Breast epithelium (tissue), 4 donors: ENCODE results near the gene FSIP1. TPM values are rescaled to one million over a fixed set of nuclear protein-coding genes. Genes with fewer than 3 reads are reported as not detected.

ENCODE experiments used
- DNase-seq, 2 donors: peaks; one replicate each; pipeline ENCODE4 v3.0.0-alpha.2; 2019; ENCODE audit warnings: low spot score in 2 of 2
- H3K27ac ChIP-seq, 2 donors: fragments of 200-600 bp; sonication (generic) in 1 of 2; one replicate each; pipeline ENCODE4 v1.5.1; 2016 to 2019; ENCODE audit warnings: mild to moderate bottlenecking in 1 of 2
- H3K27me3 ChIP-seq, 2 donors: fragments of 200-600 bp; sonication (generic) in 1 of 2; one replicate each; pipeline versions ENCODE4 v1.5.1 to v1.6.0; 2017 to 2019; ENCODE audit warnings: control low read depth in 1 of 2, mild to moderate bottlenecking in 1 of 2
- H3K36me3 ChIP-seq: fragments of 200-600 bp; one replicate; pipeline ENCODE4 v1.5.1; 2019
- H3K4me1 ChIP-seq, 2 donors: fragments of 200-600 bp; sonication (generic); one replicate each; pipeline ENCODE4 v1.5.1; 2016 to 2019; ENCODE audit warnings: control low read depth in 1 of 2
- H3K4me3 ChIP-seq, 3 donors: fragments of 200-600 bp; sonication (generic); 1 replicate in 2 of 3; 2 replicates in 1 of 3; pipeline ENCODE4 v1.5.1; 2016 to 2019; ENCODE audit warnings: mild to moderate bottlenecking in 3 of 3, moderate library complexity in 2 of 3
- H3K9me3 ChIP-seq, 2 donors: fragments of 200-600 bp; sonication (generic) in 1 of 2; one replicate each; pipeline ENCODE4 v1.5.1; 2016 to 2019; ENCODE audit warnings: control low read depth in 1 of 2
- POLR2A ChIP-seq: fragments of 450-650 bp; IDR thresholded peaks from one replicate; pipeline ENCODE4 v1.6.1; 2016; ENCODE audit warnings: antibody characterized with exemption, mild to moderate bottlenecking, moderate library complexity
- POLR2AphosphoS5 ChIP-seq, 3 donors: sonication (generic); formaldehyde crosslinking; IDR thresholded peaks; one replicate each; pipeline ENCODE4 v1.6.1; 2017; ENCODE audit warnings: antibody characterized with exemption in 3 of 3
- intact Hi-C: fragments of 100-400 bp; cut with DNase I; formaldehyde crosslinking; loops from one replicate; pipeline ENCODE4 v1.15.1; 2023; ENCODE audit warnings: low total_unique reads
- total RNA-seq, 3 donors: library from RNA; depleted of rRNA; stranded (reverse); fragments of >200 nt; gene quantifications; one replicate each; pipeline ENCODE4 v1.1.0, GENCODE V29; 2016
- TF ChIP-seq, protein P1 (sequence below), 3 donors: fragments of 450-650 bp; IDR thresholded peaks; one replicate each; pipeline ENCODE4 v1.5.1; 2016 to 2017; ENCODE audit warnings: antibody characterized with exemption in 3 of 3, mild to moderate bottlenecking in 3 of 3, moderate library complexity in 3 of 3

The FSIP1 gene
- total RNA-seq, 3 donors from 2014 or later: 0.32 to 23.3 (median 16.2) TPM

DNA sequence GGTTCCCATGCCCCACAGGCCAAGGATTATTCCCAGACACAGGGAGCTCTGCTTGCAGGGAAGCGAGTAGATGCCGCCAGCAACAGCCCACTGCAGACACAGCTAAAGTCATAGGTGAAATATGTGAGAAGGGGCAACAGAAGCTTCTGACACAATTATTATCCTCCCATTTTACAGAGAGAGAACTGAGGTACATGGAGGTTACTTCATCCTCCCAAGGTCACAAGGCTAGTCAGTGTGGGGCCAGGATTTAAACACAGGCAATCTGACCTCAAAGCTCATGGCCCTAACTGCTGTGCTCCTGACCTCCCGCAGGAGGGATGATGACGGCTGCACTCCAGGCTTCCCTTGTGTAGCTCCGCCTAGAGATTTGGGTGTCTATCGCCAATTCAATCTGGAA is 15.7 kb upstream of the FSIP1 start:
- Histone ChIP-seq H3K36me3 (no peaks in the 10 kb centered on the region), H3K4me1 (no peaks in the 10 kb centered on the region), H3K9me3 (no peaks in the 10 kb centered on the region), H3K27me3 (no peaks in the 10 kb centered on the region), H3K4me3 (no peak overlapping the region), H3K27ac (no peak overlapping the region)
- intact Hi-C loops: loop anchor here (10.0 kb wide), 1 partner anchor 76 kb away; no protein-coding TSS in a partner anchor
- no peak for DNase-seq
- TF ChIP-seq POLR2AphosphoS5 (IDR thresholded peaks at IDR 0.05): no peak
- TF ChIP-seq, protein P1, sequence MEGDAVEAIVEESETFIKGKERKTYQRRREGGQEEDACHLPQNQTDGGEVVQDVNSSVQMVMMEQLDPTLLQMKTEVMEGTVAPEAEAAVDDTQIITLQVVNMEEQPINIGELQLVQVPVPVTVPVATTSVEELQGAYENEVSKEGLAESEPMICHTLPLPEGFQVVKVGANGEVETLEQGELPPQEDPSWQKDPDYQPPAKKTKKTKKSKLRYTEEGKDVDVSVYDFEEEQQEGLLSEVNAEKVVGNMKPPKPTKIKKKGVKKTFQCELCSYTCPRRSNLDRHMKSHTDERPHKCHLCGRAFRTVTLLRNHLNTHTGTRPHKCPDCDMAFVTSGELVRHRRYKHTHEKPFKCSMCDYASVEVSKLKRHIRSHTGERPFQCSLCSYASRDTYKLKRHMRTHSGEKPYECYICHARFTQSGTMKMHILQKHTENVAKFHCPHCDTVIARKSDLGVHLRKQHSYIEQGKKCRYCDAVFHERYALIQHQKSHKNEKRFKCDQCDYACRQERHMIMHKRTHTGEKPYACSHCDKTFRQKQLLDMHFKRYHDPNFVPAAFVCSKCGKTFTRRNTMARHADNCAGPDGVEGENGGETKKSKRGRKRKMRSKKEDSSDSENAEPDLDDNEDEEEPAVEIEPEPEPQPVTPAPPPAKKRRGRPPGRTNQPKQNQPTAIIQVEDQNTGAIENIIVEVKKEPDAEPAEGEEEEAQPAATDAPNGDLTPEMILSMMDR (IDR thresholded peaks at IDR 0.05): no peak
- no peak for TF ChIP-seq POLR2A

DNA sequence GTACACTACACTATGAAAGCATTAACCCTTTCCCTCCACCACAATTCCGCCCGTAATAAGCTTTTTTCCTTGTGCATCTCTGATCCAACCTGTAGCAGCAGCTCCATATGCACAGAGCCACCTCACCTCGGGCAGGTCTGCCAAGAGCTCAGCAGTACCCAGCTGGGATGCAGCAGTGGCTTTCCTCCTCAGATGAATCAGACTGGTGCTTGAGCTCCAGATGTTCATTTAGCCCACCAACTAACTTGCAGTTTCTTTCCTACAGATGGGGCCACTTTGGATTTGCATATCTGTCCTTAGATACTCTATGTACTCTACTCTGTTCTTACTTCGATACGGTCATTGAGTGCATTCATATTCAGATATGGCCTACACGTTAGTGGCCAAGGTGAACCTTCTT is 14.8 kb upstream of the FSIP1 start:
- no peak for DNase-seq
- Histone ChIP-seq H3K9me3 (no peaks in the 10 kb centered on the region), H3K36me3 (no peaks in the 10 kb centered on the region), H3K4me3 (no peak overlapping the region), H3K27me3 (no peaks in the 10 kb centered on the region), H3K4me1 (no peaks in the 10 kb centered on the region), H3K27ac (no peak overlapping the region)
- TF ChIP-seq POLR2AphosphoS5 (IDR thresholded peaks at IDR 0.05): no peak
- TF ChIP-seq, protein P1 (IDR thresholded peaks at IDR 0.05): no peak
- no peak for TF ChIP-seq POLR2A
- intact Hi-C loops: loop anchor here (10.0 kb wide), 1 partner anchor 77 kb away; no protein-coding TSS in a partner anchor

DNA sequence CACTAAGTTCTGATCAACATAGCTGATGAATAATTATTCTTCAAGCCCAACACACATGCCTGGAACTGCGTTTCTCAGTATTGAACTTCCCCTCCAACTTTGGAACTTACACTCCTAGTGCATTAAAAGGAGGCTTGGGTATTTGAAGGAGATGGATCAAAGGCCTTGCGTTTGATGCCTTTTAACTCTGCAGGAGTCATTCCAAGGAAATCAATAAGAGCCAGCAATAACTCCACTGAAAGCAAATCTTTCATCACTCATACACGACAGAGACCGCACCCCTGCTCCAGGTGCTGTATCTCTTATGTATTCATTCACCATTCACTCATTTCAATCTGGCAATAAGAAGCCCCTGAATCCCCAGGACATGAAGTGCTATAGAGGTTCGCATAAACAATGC is 14.0 kb upstream of the FSIP1 start:
- intact Hi-C loops: loop anchor here (10.0 kb wide), 1 partner anchor 78 kb away; no protein-coding TSS in a partner anchor
- DNase-seq: no peak
- Histone ChIP-seq H3K36me3 (no peaks in the 10 kb centered on the region), H3K4me1 (no peaks in the 10 kb centered on the region), H3K27me3 (no peaks in the 10 kb centered on the region), H3K9me3 (no peaks in the 10 kb centered on the region), H3K4me3 (no peak overlapping the region), H3K27ac (no peak overlapping the region)
- no peak for TF ChIP-seq POLR2A
- no peak for TF ChIP-seq POLR2AphosphoS5 (IDR thresholded peaks at IDR 0.05)
- TF ChIP-seq, protein P1 (IDR thresholded peaks at IDR 0.05): no peak

DNA sequence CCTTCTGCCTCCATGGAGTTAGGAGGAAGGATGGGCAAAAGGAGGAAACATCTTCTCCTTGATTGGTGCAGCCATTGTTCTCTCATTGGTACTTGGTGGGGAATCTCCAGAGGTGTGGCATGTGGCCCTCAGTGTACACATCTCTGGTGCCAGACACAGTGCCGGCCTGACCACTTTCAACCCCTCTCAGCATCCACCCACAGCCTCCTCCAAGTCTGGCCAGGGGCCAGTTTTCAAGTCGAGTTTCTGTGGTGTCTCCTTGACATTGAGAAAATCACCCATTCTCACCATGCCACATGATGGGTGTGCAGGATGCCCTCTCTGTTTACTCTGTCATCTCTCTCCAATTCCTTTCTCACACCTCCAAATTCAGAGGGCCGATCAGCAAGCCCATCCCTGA is 12.8 kb upstream of the FSIP1 start:
- DNase-seq: no peak
- TF ChIP-seq, protein P1 (IDR thresholded peaks at IDR 0.05): no peak
- TF ChIP-seq POLR2AphosphoS5 (IDR thresholded peaks at IDR 0.05) (no peak), POLR2A (no peak)
- H3K27ac ChIP-seq: no peak overlapping the region
- no peak overlapping the region for H3K4me3 ChIP-seq
- H3K36me3 ChIP-seq: no peaks in the 10 kb centered on the region
- intact Hi-C loops: loop anchor here (10.0 kb wide), 1 partner anchor 79 kb away; no protein-coding TSS in a partner anchor
- no peaks in the 10 kb centered on the region for H3K9me3 ChIP-seq
- no peaks in the 10 kb centered on the region for H3K4me1 ChIP-seq
- H3K27me3 ChIP-seq: no peaks in the 10 kb centered on the region

DNA sequence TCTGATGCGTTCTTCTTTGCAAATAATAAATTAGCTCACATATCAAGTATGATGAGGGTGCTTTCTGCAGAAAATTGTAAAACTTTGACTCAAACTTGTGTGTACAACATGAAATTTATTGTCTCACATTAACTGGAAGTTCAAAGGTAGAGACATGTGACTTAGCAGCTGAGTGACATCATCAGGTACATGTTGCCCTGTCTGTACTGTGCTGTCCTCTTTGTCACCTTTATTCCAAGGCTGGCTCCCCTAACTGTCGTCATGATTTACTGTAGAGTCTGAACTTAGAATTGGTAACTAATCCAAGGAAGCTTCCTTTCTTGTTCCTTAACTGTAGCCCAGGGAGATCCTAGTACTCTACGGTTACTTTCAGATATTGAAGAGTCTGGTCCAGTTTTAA is 12.3 kb upstream of the FSIP1 start:
- no peak for DNase-seq
- no peak overlapping the region for H3K4me3 ChIP-seq
- no peaks in the 10 kb centered on the region for H3K9me3 ChIP-seq
- TF ChIP-seq, protein P1 (IDR thresholded peaks at IDR 0.05): no peak
- TF ChIP-seq POLR2A (no peak), POLR2AphosphoS5 (IDR thresholded peaks at IDR 0.05) (no peak)
- H3K27ac ChIP-seq: no peak overlapping the region
- intact Hi-C loops: loop anchor here (10.0 kb wide), 1 partner anchor 80 kb away; no protein-coding TSS in a partner anchor
- H3K4me1 ChIP-seq: no peaks in the 10 kb centered on the region
- no peaks in the 10 kb centered on the region for H3K27me3 ChIP-seq
- H3K36me3 ChIP-seq: no peaks in the 10 kb centered on the region
